Hepatocyte (in vitro differentiated cells): ENCODE measurements around the gene HHAT. TPM values are rescaled to one million over a fixed set of nuclear protein-coding genes. Genes with fewer than 3 reads are reported as not detected.

ENCODE experiments used
- DNase-seq: peaks from one replicate; pipeline ENCODE4 v3.0.0-alpha.2; 2016; ENCODE audit warnings: low spot score
- H2AFZ ChIP-seq: fragments of 200-600 bp; sonication (generic); 2 replicates; pipeline ENCODE4 v1.6.0; 2016; ENCODE audit warnings: antibody characterized with exemption, mild to moderate bottlenecking
- H3K27ac ChIP-seq: fragments of 200-600 bp; sonication (generic); 2 replicates; pipeline ENCODE4 v1.5.1; 2016; ENCODE audit warnings: mild to moderate bottlenecking
- H3K27me3 ChIP-seq: fragments of 200-600 bp; sonication (generic); 2 replicates; pipeline ENCODE4 v1.6.1; 2016
- H3K36me3 ChIP-seq: fragments of 200-600 bp; sonication (generic); replicated peaks from 2 replicates; pipeline ENCODE4 v1.5.1; 2016; ENCODE audit warnings: low read depth; ENCODE audit not compliant: insufficient read depth
- H3K4me1 ChIP-seq: fragments of 200-600 bp; sonication (generic); 2 replicates; pipeline ENCODE4 v1.5.1; 2016; ENCODE audit warnings: mild to moderate bottlenecking, moderate library complexity; ENCODE audit not compliant: insufficient read depth
- H3K4me2 ChIP-seq: fragments of 200-600 bp; sonication (generic); 2 replicates; pipeline ENCODE4 v1.6.0; 2016
- H3K4me3 ChIP-seq: fragments of 200-600 bp; sonication (generic); 2 replicates; pipeline ENCODE4 v1.5.1; 2016; ENCODE audit warnings: mild to moderate bottlenecking
- H3K79me2 ChIP-seq: fragments of 200-600 bp; sonication (generic); 2 replicates; pipeline ENCODE4 v1.6.0; 2017; ENCODE audit warnings: mild to moderate bottlenecking
- H3K9me2 ChIP-seq: fragments of 200-600 bp; sonication (generic); replicated peaks from 2 replicates; pipeline ENCODE4 v1.6.0; 2017; ENCODE audit warnings: mild to moderate bottlenecking; ENCODE audit not compliant: insufficient read depth
- H3K9me3 ChIP-seq: fragments of 200-600 bp; sonication (generic); 2 replicates; pipeline ENCODE4 v1.5.1; 2016; ENCODE audit warnings: low read depth, mild to moderate bottlenecking
- H4K20me1 ChIP-seq: fragments of 200-600 bp; sonication (generic); 2 replicates; pipeline ENCODE4 v1.6.0; 2016; ENCODE audit warnings: mild to moderate bottlenecking; ENCODE audit not compliant: insufficient read depth, poor library complexity, severe bottlenecking
- CTCF ChIP-seq: fragments of 200-600 bp; sonication (generic); IDR thresholded peaks from 2 replicates; pipeline ENCODE4 v1.5.1; 2016; ENCODE audit warnings: antibody characterized with exemption, mild to moderate bottlenecking; ENCODE audit not compliant: poor library complexity
- EZH2 ChIP-seq: fragments of 200-600 bp; sonication (generic); IDR thresholded peaks from 2 replicates; pipeline ENCODE4 v1.6.1; 2016; ENCODE audit warnings: antibody characterized with exemption, mild to moderate bottlenecking, borderline replicate concordance
- EZH2phosphoT487 ChIP-seq: fragments of 200-600 bp; sonication (generic); IDR thresholded peaks from one replicate; pipeline ENCODE4 v1.6.1; 2018; ENCODE audit warnings: antibody characterized with exemption, mild to moderate bottlenecking, low read depth, moderate library complexity; ENCODE audit not compliant: unreplicated experiment, severe bottlenecking
- WGBS: methylation state at CpG from one replicate; pipeline ENCODE4 v1.1.6; 2016; ENCODE audit warnings: low lambda C conversion rate; ENCODE audit errors: missing lambda C conversion rate; 5-methylcytosine and 5-hydroxymethylcytosine counted together
- polyA plus RNA-seq: library from polyadenylated mRNA; unstranded; fragments of >200 nt; fragmentation: Nextera tagmentation; extraction: Ambion mirVana; gene quantifications from 2 replicates; pipeline ENCODE4 v1.2.1, GENCODE V29; 2016
- total RNA-seq: library from RNA; depleted of rRNA; stranded (reverse); fragments of >200 nt; gene quantifications from 2 replicates; pipeline ENCODE4 v1.2.3, GENCODE V29; 2014

The HHAT gene
- total and polyA plus RNA-seq, 2 experiments from 2014 or later, result 5.3 to 6.3 TPM

DNA sequence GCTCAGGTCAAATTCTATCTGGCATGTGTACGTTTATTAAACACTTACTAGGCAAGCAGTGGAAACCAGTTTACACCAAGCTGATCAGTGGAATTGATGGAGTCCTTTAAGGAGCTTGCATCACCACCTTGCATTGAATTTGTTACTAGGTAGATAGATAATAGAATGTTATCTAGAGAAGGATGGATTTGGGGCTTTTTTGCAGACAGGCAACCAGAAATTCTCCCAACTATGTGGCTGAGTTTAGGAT is 44.9 kb downstream of the HHAT start:
- Histone ChIP-seq H3K4me1 (no peaks in the 10 kb centered on the region), H3K9me2 (no peaks in the 10 kb centered on the region), H3K36me3 (no peaks in the 10 kb centered on the region), H3K27me3 (no peaks in the 10 kb centered on the region), H2AFZ (no peak overlapping the region), H3K79me2 (no peaks in the 10 kb centered on the region), H3K4me2 (peak overlapping the region; percentile 36), H3K9me3 (no peaks in the 10 kb centered on the region), H3K27ac (peak overlapping the region; percentile 28), H3K4me3 (no peak overlapping the region), H4K20me1 (no peaks in the 10 kb centered on the region)
- WGBS, result 38% methylated on average over 1 of the region's 1 CpG
- no peak for DNase-seq
- TF ChIP-seq EZH2, result no peak
- TF ChIP-seq CTCF, result no peak
- no peak for TF ChIP-seq EZH2phosphoT487

DNA sequence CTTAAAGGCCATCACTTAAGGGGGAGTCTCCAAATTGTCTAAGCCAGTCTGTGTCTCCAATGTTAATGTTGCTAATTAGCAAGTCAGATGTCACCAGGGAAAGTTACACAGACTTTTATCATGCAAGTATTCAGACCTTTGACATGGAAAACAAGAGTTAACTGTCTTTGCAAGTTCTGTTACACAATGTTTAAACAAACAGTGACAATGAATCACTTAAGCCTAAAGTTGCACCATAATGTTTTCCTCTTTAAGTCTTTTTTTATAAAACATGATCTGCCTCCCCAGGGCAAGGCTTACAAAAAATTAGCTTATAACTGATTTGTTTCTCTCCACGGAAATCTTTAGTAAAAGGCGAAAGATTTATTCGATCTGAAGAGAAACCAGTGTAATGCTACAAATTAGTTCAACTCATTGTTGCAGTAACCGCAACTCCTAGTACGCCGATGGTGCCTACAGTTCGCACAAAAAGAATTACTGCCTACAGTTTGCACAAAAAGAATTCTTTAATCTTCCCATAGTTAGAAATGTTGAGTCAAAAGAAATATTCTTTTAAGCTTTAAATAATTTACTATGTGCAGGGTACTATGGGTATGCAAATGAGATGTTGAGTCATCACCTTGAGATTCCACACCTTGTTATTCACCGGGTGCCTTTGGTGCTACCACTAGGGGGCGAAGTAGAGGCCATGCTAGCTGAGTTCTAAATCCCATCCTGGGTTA is 45.3 kb downstream of the HHAT start:
- Histone ChIP-seq H3K27ac (peak overlapping the region; percentile 54), H3K4me1 (no peaks in the 10 kb centered on the region), H3K79me2 (no peaks in the 10 kb centered on the region), H3K36me3 (no peaks in the 10 kb centered on the region), H4K20me1 (no peaks in the 10 kb centered on the region), H3K9me2 (no peaks in the 10 kb centered on the region), H3K4me3 (no peak overlapping the region), H2AFZ (no peak overlapping the region), H3K27me3 (no peaks in the 10 kb centered on the region), H3K9me3 (no peaks in the 10 kb centered on the region), H3K4me2 (peak overlapping the region; percentile 36)
- 18% methylated on average over 9 of the region's 9 CpGs for WGBS
- DNase-seq, result peak; percentile 85
- TF ChIP-seq EZH2 (no peak), CTCF (peak; percentile 69), EZH2phosphoT487 (no peak)

GRCh38 chr1:210374600-210374953 is 45.9 kb downstream of the HHAT start:
- TF ChIP-seq EZH2 (no peak), CTCF (no peak), EZH2phosphoT487 (no peak)
- no peak for DNase-seq
- H3K36me3 ChIP-seq, result no peaks in the 10 kb centered on the region
- H3K27ac ChIP-seq, result no peak overlapping the region
- H3K9me2 ChIP-seq, result no peaks in the 10 kb centered on the region
- H3K79me2 ChIP-seq, result no peaks in the 10 kb centered on the region
- H3K27me3 ChIP-seq, result no peaks in the 10 kb centered on the region
- no peak overlapping the region for H3K4me3 ChIP-seq
- H3K4me1 ChIP-seq, result no peaks in the 10 kb centered on the region
- H3K9me3 ChIP-seq, result no peaks in the 10 kb centered on the region
- 36% methylated on average over 4 of the region's 4 CpGs for WGBS
- H2AFZ ChIP-seq, result no peak overlapping the region
- H3K4me2 ChIP-seq, result no peak overlapping the region
- no peaks in the 10 kb centered on the region for H4K20me1 ChIP-seq

DNA sequence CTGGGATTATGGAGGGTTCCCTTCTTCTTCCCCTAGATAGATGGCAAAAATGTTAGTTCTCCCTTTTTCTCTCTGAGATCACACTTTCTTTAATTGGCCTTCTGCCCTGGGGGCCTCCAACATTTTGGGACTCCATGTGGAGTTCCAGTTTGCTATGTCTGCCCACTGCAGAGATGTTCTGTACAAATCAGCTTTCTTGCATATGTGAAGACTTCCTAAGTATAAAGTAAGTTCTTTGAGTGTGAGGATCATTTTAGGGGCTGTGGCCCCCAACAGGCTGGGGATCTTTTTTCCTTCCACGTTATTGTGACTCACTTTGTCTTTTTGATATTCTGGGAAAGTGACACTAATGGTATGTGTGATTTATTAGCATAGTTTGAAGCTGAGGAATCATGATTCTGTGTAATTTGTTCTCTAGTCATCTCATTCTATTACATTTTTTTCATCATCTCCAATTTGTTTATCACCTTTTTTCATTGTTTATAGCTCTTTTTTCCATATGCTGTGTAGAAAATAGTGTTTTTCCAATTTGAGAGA is 48.2 kb downstream of the HHAT start:
- H3K4me1 ChIP-seq, result no peaks in the 10 kb centered on the region
- H3K9me2 ChIP-seq, result no peaks in the 10 kb centered on the region
- H3K27me3 ChIP-seq, result no peaks in the 10 kb centered on the region
- 58% methylated on average over 1 of the region's 1 CpG for WGBS
- no peak overlapping the region for H3K4me2 ChIP-seq
- H3K9me3 ChIP-seq, result no peaks in the 10 kb centered on the region
- no peak for DNase-seq
- no peak overlapping the region for H2AFZ ChIP-seq
- H4K20me1 ChIP-seq, result no peaks in the 10 kb centered on the region
- H3K36me3 ChIP-seq, result no peaks in the 10 kb centered on the region
- no peak overlapping the region for H3K27ac ChIP-seq
- H3K4me3 ChIP-seq, result no peak overlapping the region
- no peaks in the 10 kb centered on the region for H3K79me2 ChIP-seq
- TF ChIP-seq EZH2 (no peak), CTCF (no peak), EZH2phosphoT487 (no peak)
